Karpas-422 (cell line): ENCODE measurements around the gene LAMA3. TPM values are rescaled to one million over a fixed set of nuclear protein-coding genes. Genes with fewer than 3 reads are reported as not detected.

ENCODE experiments used
- DNase-seq: peaks from one replicate; pipeline ENCODE4 v3.0.0-alpha.2; 2015
- H2AFZ ChIP-seq: fragments of 200-600 bp; sonication (generic); 2 replicates; pipeline ENCODE4 v1.6.1; 2014; ENCODE audit warnings: antibody characterized with exemption, low read length, mixed read lengths
- H3K27ac ChIP-seq: fragments of 200-600 bp; sonication (generic); 2 replicates; pipeline ENCODE4 v1.5.1; 2014; ENCODE audit warnings: mild to moderate bottlenecking, low read length, moderate library complexity
- H3K27me3 ChIP-seq: fragments of 200-600 bp; sonication (generic); 2 replicates; pipeline ENCODE4 v1.6.1; 2014; ENCODE audit warnings: low read length, mixed read lengths
- H3K36me3 ChIP-seq: fragments of 200-600 bp; sonication (generic); 2 replicates; pipeline ENCODE4 v1.6.1; 2014; ENCODE audit warnings: low read length, mixed read lengths; ENCODE audit not compliant: insufficient read depth
- H3K4me1 ChIP-seq: fragments of 200-600 bp; sonication (generic); 2 replicates; pipeline ENCODE4 v1.6.1; 2014; ENCODE audit warnings: mild to moderate bottlenecking, low read length, mixed read lengths
- H3K4me2 ChIP-seq: fragments of 200-600 bp; sonication (generic); 2 replicates; pipeline ENCODE4 v1.6.1; 2014; ENCODE audit warnings: low read length, low read depth, mild to moderate bottlenecking; ENCODE audit not compliant: poor library complexity, severe bottlenecking
- H3K4me3 ChIP-seq: fragments of 200-600 bp; sonication (generic); 2 replicates; pipeline ENCODE4 v1.5.1; 2014; ENCODE audit warnings: mild to moderate bottlenecking, antibody characterized with exemption, low read length, mixed read lengths
- H3K79me2 ChIP-seq: fragments of 200-600 bp; sonication (generic); 2 replicates; pipeline ENCODE4 v1.6.1; 2014; ENCODE audit warnings: mild to moderate bottlenecking, low read length, mixed read lengths
- H3K9ac ChIP-seq: fragments of 200-600 bp; sonication (generic); 2 replicates; pipeline ENCODE4 v1.6.0; 2014; ENCODE audit warnings: low read length
- H3K9me2 ChIP-seq: fragments of 200-600 bp; sonication (generic), shearing (Covaris generic); replicated peaks from 2 replicates; pipeline ENCODE4 v1.6.0; 2014; ENCODE audit warnings: mild to moderate bottlenecking, low read length, moderate library complexity; ENCODE audit not compliant: insufficient read depth
- H3K9me3 ChIP-seq: fragments of 300-700, 200-600 bp; sonication (generic); 2 replicates; pipeline ENCODE4 v1.6.1; 2014; ENCODE audit warnings: low read length, mixed read lengths
- H4K20me1 ChIP-seq: fragments of 200-600 bp; sonication (generic); 2 replicates; pipeline ENCODE4 v1.6.1; 2014; ENCODE audit warnings: mild to moderate bottlenecking, antibody characterized with exemption, low read length, low read depth; ENCODE audit not compliant: insufficient read depth
- total RNA-seq: library from RNA; depleted of rRNA; stranded (reverse); fragments of >200 nt; shearing (Covaris generic); gene quantifications from 2 replicates; pipeline ENCODE4 v1.2.3, GENCODE V29; 2014; ENCODE audit warnings: low replicate concordance

Gene LAMA3
- total RNA-seq, 1 experiment from 2014 or later, result not detected

DNA sequence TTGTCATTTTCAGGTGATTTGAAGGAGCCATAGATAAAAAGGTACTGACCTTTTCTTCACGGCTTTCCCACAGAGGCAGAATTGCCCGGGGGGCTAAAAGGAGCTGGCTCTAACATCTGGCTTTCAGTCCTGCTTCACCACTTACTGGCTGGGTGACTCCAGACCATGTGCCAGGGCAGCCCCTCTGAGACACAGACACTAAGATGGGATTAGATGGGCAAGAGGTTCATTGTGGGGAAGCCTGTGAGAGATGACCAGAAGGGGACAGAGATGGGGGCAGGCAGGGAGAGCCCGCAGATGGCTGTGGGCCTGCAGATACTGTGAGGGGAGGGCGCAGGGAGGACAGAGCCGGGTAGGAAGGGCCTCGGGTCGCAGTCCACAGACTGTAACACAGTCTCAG lies 250.6 kb downstream of the LAMA3 start:
- Histone ChIP-seq H3K36me3 (no peaks in the 10 kb centered on the region), H3K27ac (no peak overlapping the region), H3K4me2 (no peak overlapping the region), H3K27me3 (no peaks in the 10 kb centered on the region), H2AFZ (no peak overlapping the region), H3K9me3 (no peaks in the 10 kb centered on the region), H4K20me1 (no peaks in the 10 kb centered on the region), H3K9me2 (no peaks in the 10 kb centered on the region), H3K79me2 (no peaks in the 10 kb centered on the region), H3K4me3 (no peak overlapping the region), H3K4me1 (no peaks in the 10 kb centered on the region), H3K9ac (no peak overlapping the region)
- no peak for DNase-seq

- no peaks in the 10 kb centered on the region for H3K79me2 ChIP-seq
- H4K20me1 ChIP-seq, result no peaks in the 10 kb centered on the region
- H3K36me3 ChIP-seq, result no peaks in the 10 kb centered on the region
- H2AFZ ChIP-seq, result no peak overlapping the region
- no peak overlapping the region for H3K4me3 ChIP-seq
- no peak overlapping the region for H3K9ac ChIP-seq
- no peaks in the 10 kb centered on the region for H3K9me3 ChIP-seq
- H3K4me1 ChIP-seq, result no peaks in the 10 kb centered on the region
- H3K27ac ChIP-seq, result no peak overlapping the region
- H3K9me2 ChIP-seq, result no peaks in the 10 kb centered on the region
- no peak for DNase-seq
- no peaks in the 10 kb centered on the region for H3K27me3 ChIP-seq
- H3K4me2 ChIP-seq, result no peak overlapping the region
Observed at GRCh38 chr18:23941791-23942190, 252.5 kb downstream of the LAMA3 start.

DNA sequence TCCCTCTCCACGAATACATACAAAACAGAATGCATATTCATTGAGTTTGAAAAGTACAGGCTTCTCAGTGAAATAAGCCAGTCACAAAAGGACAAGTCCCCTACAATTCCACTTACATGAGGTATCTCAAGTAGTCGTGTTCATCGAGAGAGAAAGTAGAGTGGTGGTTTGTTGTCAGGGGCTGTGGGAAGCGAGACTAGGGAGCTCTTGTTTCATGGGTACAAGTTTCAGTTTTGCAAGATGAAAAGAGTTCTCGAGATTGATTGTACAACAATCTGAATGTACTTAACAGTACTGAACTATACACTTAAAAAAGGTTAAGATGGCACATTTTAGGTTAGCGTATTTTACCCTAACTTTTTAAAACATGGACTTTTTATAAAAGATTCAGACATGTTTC lies 253.9 kb downstream of the LAMA3 start:
- Histone ChIP-seq H3K9me2 (no peaks in the 10 kb centered on the region), H3K36me3 (no peaks in the 10 kb centered on the region), H3K9me3 (no peaks in the 10 kb centered on the region), H4K20me1 (no peaks in the 10 kb centered on the region), H3K9ac (no peak overlapping the region), H3K4me2 (no peak overlapping the region), H2AFZ (no peak overlapping the region), H3K4me1 (no peaks in the 10 kb centered on the region), H3K4me3 (no peak overlapping the region), H3K79me2 (no peaks in the 10 kb centered on the region), H3K27ac (no peak overlapping the region), H3K27me3 (no peaks in the 10 kb centered on the region)
- no peak for DNase-seq

GRCh38 chr18:23943903-23944624 lies 254.8 kb downstream of the LAMA3 start:
- Histone ChIP-seq H3K4me2 (no peak overlapping the region), H3K4me1 (no peaks in the 10 kb centered on the region)

GRCh38 chr18:23945416-23946079 lies 256.3 kb downstream of the LAMA3 start:
- DNase-seq, result no peak
- H3K4me2 ChIP-seq, result no peak overlapping the region
- no peaks in the 10 kb centered on the region for H4K20me1 ChIP-seq
- no peaks in the 10 kb centered on the region for H3K9me3 ChIP-seq
- no peaks in the 10 kb centered on the region for H3K4me1 ChIP-seq
- H2AFZ ChIP-seq, result no peak overlapping the region
- H3K27ac ChIP-seq, result no peak overlapping the region
- no peaks in the 10 kb centered on the region for H3K27me3 ChIP-seq
- H3K79me2 ChIP-seq, result no peaks in the 10 kb centered on the region
- H3K9me2 ChIP-seq, result no peaks in the 10 kb centered on the region
- H3K9ac ChIP-seq, result no peak overlapping the region
- H3K4me3 ChIP-seq, result no peak overlapping the region
- H3K36me3 ChIP-seq, result no peaks in the 10 kb centered on the region

More at GRCh38 chr18:23943903-23944624, 254.8 kb downstream of the LAMA3 start:
- Histone ChIP-seq H3K9me3 (no peaks in the 10 kb centered on the region), H3K27ac (no peak overlapping the region), H3K79me2 (no peaks in the 10 kb centered on the region), H3K9me2 (no peaks in the 10 kb centered on the region), H2AFZ (no peak overlapping the region), H3K36me3 (no peaks in the 10 kb centered on the region), H3K4me3 (no peak overlapping the region), H3K27me3 (no peaks in the 10 kb centered on the region), H3K9ac (no peak overlapping the region), H4K20me1 (no peaks in the 10 kb centered on the region)
- DNase-seq, result no peak

DNA sequence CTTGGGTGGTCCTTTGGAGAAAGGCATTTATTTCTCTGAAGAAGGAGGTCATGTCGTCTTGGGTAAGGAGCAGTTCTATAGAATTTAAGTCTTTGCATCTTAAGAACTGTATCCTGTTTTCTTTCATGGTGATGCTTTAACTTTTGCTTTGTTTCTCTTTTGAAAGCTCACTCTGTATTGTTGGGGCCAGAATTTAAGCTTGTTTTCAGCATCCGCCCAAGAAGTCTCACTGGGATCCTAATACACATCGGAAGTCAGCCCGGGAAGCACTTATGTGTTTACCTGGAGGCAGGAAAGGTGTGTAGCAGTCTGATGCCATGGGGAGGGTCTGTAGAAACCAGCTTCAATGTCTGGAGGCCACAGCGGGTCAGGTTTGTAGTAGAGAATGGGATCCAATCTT lies 260.6 kb downstream of the LAMA3 start:
- Histone ChIP-seq H3K79me2 (no peaks in the 10 kb centered on the region), H2AFZ (no peak overlapping the region), H4K20me1 (no peaks in the 10 kb centered on the region), H3K4me3 (no peak overlapping the region), H3K27ac (no peak overlapping the region), H3K9ac (no peak overlapping the region), H3K36me3 (no peaks in the 10 kb centered on the region), H3K9me2 (no peaks in the 10 kb centered on the region), H3K4me2 (no peak overlapping the region), H3K27me3 (no peaks in the 10 kb centered on the region), H3K9me3 (no peaks in the 10 kb centered on the region), H3K4me1 (no peaks in the 10 kb centered on the region)
- DNase-seq, result no peak

- no peaks in the 10 kb centered on the region for H3K9me2 ChIP-seq
- H3K79me2 ChIP-seq, result no peaks in the 10 kb centered on the region
- H3K36me3 ChIP-seq, result no peaks in the 10 kb centered on the region
- H3K27ac ChIP-seq, result no peak overlapping the region
- no peak overlapping the region for H2AFZ ChIP-seq
- H3K4me2 ChIP-seq, result no peak overlapping the region
- no peaks in the 10 kb centered on the region for H3K9me3 ChIP-seq
- no peak overlapping the region for H3K4me3 ChIP-seq
- H3K4me1 ChIP-seq, result no peaks in the 10 kb centered on the region
- H3K27me3 ChIP-seq, result no peaks in the 10 kb centered on the region
- H4K20me1 ChIP-seq, result no peaks in the 10 kb centered on the region
- no peak for DNase-seq
- no peak overlapping the region for H3K9ac ChIP-seq
Observed at GRCh38 chr18:23950644-23951043, 261.4 kb downstream of the LAMA3 start.

DNA sequence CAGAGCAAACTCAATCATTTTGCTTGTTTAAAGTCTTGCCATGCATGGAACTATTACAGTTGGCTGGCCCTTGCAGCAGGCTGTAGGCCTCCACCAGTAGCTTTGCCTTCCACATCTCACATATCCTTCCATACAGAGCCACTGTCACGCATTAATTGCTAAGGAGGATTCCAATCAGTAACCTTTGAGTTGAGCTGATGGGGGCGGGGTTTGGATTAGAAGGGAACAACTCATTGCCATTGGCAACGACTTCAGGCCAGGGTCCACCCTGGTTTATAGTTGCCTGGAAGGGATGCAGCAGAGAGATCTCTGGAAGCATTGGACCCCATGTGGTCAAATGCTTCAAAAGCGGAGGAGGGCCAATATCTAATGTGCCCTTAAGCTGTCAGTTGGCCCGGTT lies 262.0 kb downstream of the LAMA3 start:
- no peak for DNase-seq
- Histone ChIP-seq H2AFZ (no peak overlapping the region), H3K36me3 (no peaks in the 10 kb centered on the region), H3K9me2 (no peaks in the 10 kb centered on the region), H3K4me1 (no peaks in the 10 kb centered on the region), H3K27me3 (no peaks in the 10 kb centered on the region), H3K9me3 (no peaks in the 10 kb centered on the region), H3K79me2 (no peaks in the 10 kb centered on the region), H4K20me1 (no peaks in the 10 kb centered on the region), H3K4me2 (no peak overlapping the region), H3K9ac (no peak overlapping the region), H3K4me3 (no peak overlapping the region), H3K27ac (no peak overlapping the region)
